Stimulated activated effector memory CD8-positive, alpha-beta T cell treated with anti-CD3 and anti-CD28 coated beads, Interleukin-12 subunit alpha, Interleukin-12 subunit beta, amount 100 ng/mL, for 72 hours (primary cell): ENCODE data around the gene KRT2.

Source experiments
- ATAC-seq: fragments of 150-1000 bp; cut with Tn5 transposase; 2 replicates; pipeline ENCODE4 v1.10.0; 2021
- DNase-seq, 2 donors: peaks; one replicate each; pipeline ENCODE4 v3.0.0; 2021 to 2022; ENCODE audit warnings: low spot score in 2 of 2
- H3K27ac Mint-ChIP-seq: one replicate; pipeline ENCODE4 v1.8.0; 2022; ENCODE audit warnings: mild to moderate bottlenecking, mixed read lengths
- H3K36me3 Mint-ChIP-seq: one replicate; pipeline ENCODE4 v1.8.0; 2022; ENCODE audit warnings: mild to moderate bottlenecking, mixed read lengths
- H3K4me1 Mint-ChIP-seq: one replicate; pipeline ENCODE4 v1.8.0; 2022; ENCODE audit warnings: mixed read lengths
- H3K4me3 Mint-ChIP-seq: one replicate; pipeline ENCODE4 v1.8.0; 2022; ENCODE audit warnings: mild to moderate bottlenecking, mixed read lengths
- H3K9me3 Mint-ChIP-seq: one replicate; pipeline ENCODE4 v1.8.0; 2022; ENCODE audit warnings: mixed read lengths

The KRT2 gene

DNA sequence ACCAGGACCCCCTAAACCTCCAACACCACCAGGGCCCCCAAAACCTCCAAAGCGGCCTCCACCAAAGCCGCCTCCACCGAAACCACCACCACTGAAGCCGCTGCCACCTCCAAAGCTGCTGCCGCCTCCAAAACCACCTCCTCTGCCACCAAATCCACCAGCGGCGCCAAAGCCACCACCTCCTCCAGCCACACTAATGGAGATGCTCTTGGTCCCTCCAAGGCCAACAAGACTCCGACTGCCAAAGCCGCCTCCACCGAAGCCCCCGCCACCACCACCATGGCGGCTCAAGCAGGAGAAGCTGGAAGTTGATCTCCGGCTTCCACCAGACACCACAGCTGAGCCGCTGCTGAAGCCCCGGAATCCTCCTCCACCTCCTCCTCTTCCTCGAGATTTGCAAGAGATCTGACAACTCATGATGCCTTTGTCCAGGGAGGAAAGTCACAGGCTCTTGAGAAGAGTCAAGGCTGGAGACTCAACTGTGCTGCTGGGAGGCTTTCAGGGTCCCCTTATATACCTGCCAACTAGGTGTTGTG, at the start of gene KRT2:
Gene KRT2 (minus strand): TSS at position 486 of the 536 bp plus-strand sequence. CDS start 69 bp downstream, at position 417.
- Mint-ChIP-seq H3K4me1 (peaks cover 32% of the 10 kb centered on the region), H3K9me3 (no peaks in the 10 kb centered on the region), H3K36me3 (no peaks in the 10 kb centered on the region), H3K4me3 (no peak within 1 kb of the TSS), H3K27ac (no peak within 1 kb of the TSS)
- ATAC-seq (no peak), DNase-seq (no peak)

- no peaks in the 10 kb centered on the region for H3K36me3 Mint-ChIP-seq
- H3K4me3 Mint-ChIP-seq: no peak overlapping the region
- H3K27ac Mint-ChIP-seq: no peak overlapping the region
- H3K4me1 Mint-ChIP-seq: no peaks in the 10 kb centered on the region
- DNase-seq (no peak), ATAC-seq (peak; percentile 19)
- no peaks in the 10 kb centered on the region for H3K9me3 Mint-ChIP-seq
Observed at GRCh38 chr12:52701281-52701680, 49.3 kb upstream of the KRT2 start.

DNA sequence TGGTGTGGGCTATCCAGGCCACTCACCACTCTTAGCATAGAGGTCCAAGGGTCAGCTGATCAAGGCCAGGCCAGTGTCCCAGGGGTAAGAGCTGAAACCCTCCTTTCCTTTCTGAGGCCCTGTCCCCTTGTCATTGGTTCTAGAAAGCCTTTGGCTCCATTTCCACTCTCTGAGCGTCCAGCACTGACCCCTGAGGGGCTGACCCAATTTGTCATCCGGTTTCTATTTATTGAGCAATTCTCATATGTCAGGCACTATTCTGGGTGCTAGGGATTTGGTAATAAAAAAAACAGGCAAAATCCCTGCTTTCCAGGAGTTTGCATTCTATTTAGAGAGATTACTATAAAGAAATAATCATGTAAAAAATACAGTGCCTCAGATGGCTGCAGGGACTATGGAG, 47.9 kb upstream of the KRT2 start:
- Mint-ChIP-seq H3K9me3 (no peaks in the 10 kb centered on the region), H3K4me3 (no peak overlapping the region), H3K27ac (no peak overlapping the region), H3K4me1 (no peaks in the 10 kb centered on the region), H3K36me3 (no peaks in the 10 kb centered on the region)
- ATAC-seq (no peak), DNase-seq (no peak)

DNA sequence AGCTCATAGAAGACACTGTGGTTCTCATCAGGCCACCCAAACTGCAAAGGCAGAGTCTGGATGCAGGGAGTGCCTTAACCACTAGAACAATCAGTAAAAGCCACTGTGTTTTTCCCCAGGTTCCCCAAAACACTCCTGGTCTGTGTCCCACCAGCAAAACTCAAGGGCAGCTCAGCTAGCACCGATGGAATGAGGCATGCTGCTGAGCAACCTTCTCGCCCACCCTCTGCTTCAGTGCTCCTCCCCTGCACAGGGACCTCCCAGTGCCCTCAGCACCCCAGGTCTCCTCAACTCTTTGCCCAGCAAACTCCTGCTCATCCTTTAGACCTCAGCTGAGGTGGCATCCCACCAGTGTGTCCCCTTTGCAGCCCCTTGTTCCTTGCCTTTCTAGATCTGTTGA, 47.4 kb upstream of the KRT2 start:
- H3K4me3 Mint-ChIP-seq: no peak overlapping the region
- no peaks in the 10 kb centered on the region for H3K36me3 Mint-ChIP-seq
- no peaks in the 10 kb centered on the region for H3K4me1 Mint-ChIP-seq
- DNase-seq (no peak), ATAC-seq (no peak)
- no peaks in the 10 kb centered on the region for H3K9me3 Mint-ChIP-seq
- H3K27ac Mint-ChIP-seq: no peak overlapping the region

DNA sequence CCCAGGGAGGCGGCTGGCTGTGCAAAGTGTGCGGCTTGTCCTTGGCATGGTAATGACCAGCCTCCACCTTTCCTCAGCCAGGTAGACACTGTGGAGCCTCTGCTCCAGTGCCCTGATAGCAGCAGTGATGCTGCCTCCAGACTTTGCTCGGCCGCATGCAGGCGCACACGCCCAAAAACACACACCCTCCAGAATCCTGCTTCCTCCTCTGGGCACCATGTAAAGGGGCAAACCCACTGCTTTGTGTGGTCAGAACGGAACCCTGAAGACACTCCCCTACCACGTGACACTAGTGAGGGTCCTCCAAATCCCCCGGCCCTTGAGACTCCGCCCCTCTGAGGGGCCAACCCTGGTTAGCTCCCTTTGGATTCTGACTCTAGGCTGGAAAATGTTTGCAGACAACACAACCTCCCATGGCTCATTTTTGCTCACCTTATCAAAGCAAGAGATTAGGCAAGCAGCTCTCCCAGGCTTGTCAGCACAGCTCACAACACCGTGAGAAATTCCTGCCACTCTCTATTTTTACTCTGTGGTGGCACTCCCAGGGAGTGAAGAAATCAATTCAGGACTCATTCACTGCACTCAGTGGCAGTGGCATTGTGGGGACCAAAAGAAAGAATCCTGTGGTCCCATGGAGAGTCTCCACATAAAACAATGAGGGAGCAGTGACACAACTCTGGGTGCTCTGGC, 46.8 kb upstream of the KRT2 start:
- Mint-ChIP-seq H3K4me1 (no peaks in the 10 kb centered on the region), H3K4me3 (no peak overlapping the region), H3K9me3 (no peaks in the 10 kb centered on the region), H3K36me3 (no peaks in the 10 kb centered on the region), H3K27ac (no peak overlapping the region)
- ATAC-seq (no peak), DNase-seq (no peak)

DNA sequence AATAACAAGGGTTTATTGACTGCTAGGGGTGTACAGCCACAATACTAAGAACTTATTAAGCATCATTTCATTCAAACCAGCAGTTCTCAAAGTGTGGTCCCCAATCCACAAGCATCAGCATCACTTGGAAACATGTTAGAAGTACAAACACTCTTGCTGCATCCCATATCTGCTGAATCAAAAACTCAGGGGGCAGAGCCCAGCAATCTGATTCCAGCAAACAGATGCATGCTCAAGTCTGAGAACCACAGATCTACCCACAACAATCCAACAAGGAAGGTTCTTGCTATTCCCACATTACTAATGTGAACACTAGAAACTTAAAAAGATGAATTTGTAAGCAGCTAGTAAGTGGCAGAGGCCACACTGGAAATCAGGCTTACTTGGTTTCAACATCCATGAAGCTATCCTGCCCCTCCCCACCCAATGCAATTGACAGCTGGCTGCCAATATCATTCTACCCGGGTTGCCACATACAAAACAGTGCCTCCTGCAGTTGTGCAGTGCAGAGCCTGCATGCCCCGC, 45.1 kb upstream of the KRT2 start:
- Mint-ChIP-seq H3K4me3 (no peak overlapping the region), H3K4me1 (peaks cover 12% of the 10 kb centered on the region), H3K9me3 (no peaks in the 10 kb centered on the region), H3K27ac (no peak overlapping the region), H3K36me3 (no peaks in the 10 kb centered on the region)
- ATAC-seq: no peak
- no peak for DNase-seq

- DNase-seq: no peak
- no peaks in the 10 kb centered on the region for H3K36me3 Mint-ChIP-seq
- H3K4me3 Mint-ChIP-seq: no peak overlapping the region
- H3K27ac Mint-ChIP-seq: no peak overlapping the region
- H3K9me3 Mint-ChIP-seq: no peaks in the 10 kb centered on the region
- ATAC-seq: no peak
- peaks cover 15% of the 10 kb centered on the region for H3K4me1 Mint-ChIP-seq
Observed at GRCh38 chr12:52696588-52696987, 44.6 kb upstream of the KRT2 start.

GRCh38 chr12:52695039-52695438, 43.0 kb upstream of the KRT2 start:
- H3K27ac Mint-ChIP-seq: no peak overlapping the region
- ATAC-seq: no peak
- H3K9me3 Mint-ChIP-seq: no peaks in the 10 kb centered on the region
- peaks cover 27% of the 10 kb centered on the region for H3K4me1 Mint-ChIP-seq
- H3K36me3 Mint-ChIP-seq: no peaks in the 10 kb centered on the region
- no peak overlapping the region for H3K4me3 Mint-ChIP-seq
- no peak for DNase-seq

- no peaks in the 10 kb centered on the region for H3K36me3 Mint-ChIP-seq
- peaks cover 27% of the 10 kb centered on the region for H3K4me1 Mint-ChIP-seq
- H3K4me3 Mint-ChIP-seq: no peak overlapping the region
- no peaks in the 10 kb centered on the region for H3K9me3 Mint-ChIP-seq
- no peak for ATAC-seq
- no peak overlapping the region for H3K27ac Mint-ChIP-seq
- no peak for DNase-seq
Observed at GRCh38 chr12:52694151-52694550, 42.1 kb upstream of the KRT2 start.

DNA sequence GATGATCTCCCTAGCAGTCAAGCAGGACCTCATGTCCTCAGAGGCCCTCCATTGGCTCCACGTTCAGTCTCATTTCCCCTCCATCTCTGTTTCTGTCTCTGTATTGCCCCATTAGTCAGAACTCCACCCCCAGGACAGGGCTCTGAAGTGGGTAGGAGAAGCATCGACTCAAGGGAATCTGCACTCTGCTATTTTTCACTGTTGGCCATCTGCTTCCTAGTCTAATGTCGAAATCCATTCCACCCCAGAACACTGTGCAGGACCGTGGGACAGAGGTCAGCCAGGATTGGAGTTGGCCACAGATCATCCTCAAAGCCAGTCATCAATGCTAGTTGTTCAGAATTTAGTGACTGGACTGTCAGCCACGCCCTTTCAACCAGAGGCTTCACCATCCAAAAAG, 41.2 kb upstream of the KRT2 start:
- no peak for ATAC-seq
- no peak overlapping the region for H3K27ac Mint-ChIP-seq
- H3K36me3 Mint-ChIP-seq: no peaks in the 10 kb centered on the region
- H3K4me3 Mint-ChIP-seq: no peak overlapping the region
- peaks cover 27% of the 10 kb centered on the region for H3K4me1 Mint-ChIP-seq
- no peak for DNase-seq
- no peaks in the 10 kb centered on the region for H3K9me3 Mint-ChIP-seq

- peaks cover 36% of the 10 kb centered on the region for H3K4me1 Mint-ChIP-seq
- H3K9me3 Mint-ChIP-seq: no peaks in the 10 kb centered on the region
- H3K4me3 Mint-ChIP-seq: no peak overlapping the region
- DNase-seq: no peak
- no peak for ATAC-seq
- no peaks in the 10 kb centered on the region for H3K36me3 Mint-ChIP-seq
- no peak overlapping the region for H3K27ac Mint-ChIP-seq
Observed at GRCh38 chr12:52692254-52692653, 40.2 kb upstream of the KRT2 start.

DNA sequence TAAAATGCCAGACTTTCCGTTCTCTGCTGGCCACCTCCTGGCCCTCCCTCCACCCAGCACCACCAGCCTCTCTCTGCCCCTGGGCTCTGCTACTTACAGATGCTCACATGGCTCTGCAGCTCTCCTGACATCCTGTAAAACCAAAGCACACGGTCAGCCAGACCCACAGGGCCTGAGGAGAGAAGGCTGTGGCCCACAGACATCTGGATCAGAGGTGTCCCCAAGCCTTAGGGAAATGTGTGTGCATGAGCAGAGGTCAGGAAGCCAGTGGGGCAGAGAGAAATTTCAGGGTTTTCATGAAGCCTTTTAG, 39.8 kb upstream of the KRT2 start:
- H3K9me3 Mint-ChIP-seq: no peaks in the 10 kb centered on the region
- ATAC-seq: no peak

DNA sequence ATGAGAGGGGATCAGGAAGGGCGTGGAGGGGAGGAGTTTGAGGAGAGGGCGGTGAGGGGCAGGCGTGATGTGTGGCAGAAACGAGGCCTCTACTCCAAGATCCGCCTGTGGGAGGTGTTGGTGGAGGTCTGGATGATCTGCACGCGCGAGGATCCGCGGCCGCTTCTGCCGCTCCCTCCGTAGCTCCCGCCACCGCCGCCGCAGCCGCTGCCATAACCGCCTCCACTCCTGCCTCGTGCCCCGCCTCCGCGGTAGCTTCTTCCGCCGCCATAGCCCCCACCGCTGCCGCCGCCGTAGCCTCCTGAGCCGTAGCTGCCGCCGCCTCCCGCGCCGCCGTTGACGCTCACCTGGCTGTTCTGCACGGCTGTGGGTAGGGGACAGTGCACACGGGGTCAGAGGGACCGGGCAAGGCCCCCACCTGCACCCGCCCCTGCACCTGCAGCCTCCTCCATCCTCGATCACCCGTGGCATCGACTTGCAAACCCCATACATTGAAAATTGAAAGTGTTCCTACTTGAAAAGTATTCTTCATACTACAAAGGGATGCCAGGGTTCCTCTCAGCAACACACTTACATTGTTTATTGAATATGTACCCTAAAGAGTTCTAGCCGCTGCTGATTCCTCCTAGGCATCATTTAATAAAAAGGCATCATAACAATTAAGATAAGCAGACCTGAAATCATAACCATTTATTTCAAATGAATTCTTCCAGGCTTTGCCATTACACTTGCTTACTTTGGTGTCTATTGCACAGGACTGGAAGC, 39.2 kb upstream of the KRT2 start:
- Mint-ChIP-seq H3K9me3 (no peaks in the 10 kb centered on the region), H3K4me1 (peaks cover 38% of the 10 kb centered on the region), H3K4me3 (peak overlapping the region; percentile 75), H3K36me3 (no peaks in the 10 kb centered on the region), H3K27ac (peak overlapping the region; percentile 74)
- DNase-seq (peak; percentile 8 to 58), ATAC-seq (peak; percentile 56)

More for the DNA sequence above, 39.8 kb upstream of the KRT2 start:
- Mint-ChIP-seq H3K27ac (peak overlapping the region; percentile 74), H3K4me1 (peaks cover 38% of the 10 kb centered on the region), H3K36me3 (no peaks in the 10 kb centered on the region), H3K4me3 (peak overlapping the region; percentile 75)
- DNase-seq: no peak

DNA sequence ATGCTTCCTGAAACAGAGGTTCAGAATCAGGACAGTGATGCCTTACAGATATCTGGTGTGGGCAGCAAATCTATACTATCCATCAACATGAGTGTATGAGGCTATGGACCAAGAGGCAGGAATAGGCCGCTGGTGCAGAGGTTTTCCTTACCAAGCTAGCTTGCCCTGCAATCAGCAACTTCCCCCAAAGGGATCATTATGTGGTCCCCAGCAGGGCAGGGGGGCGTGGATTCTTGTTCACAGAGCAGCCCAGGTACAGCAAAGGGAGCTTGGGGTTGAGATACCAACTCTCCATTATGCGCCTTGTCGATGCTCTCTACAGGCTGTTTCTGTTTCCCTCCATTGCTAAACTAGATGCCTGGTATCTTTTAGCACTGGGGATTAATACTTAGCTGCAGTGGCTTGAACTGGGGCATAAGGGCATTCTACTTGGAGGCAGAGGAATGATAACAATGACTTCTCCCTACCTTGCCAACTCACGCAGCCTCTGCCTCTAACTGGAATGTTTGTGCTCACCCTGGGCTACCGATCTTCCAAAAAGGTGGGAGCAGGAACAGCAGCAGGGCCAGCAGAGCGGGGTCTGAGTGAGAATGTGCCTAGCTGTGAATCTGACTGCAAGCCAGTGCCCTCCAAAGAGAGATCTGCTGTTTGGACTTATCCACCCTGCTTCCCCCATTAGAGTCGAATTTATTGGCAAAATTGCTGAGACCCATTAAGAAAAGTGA, 38.5 kb upstream of the KRT2 start:
- Mint-ChIP-seq H3K4me3 (peak overlapping the region; percentile 75), H3K4me1 (peaks cover 38% of the 10 kb centered on the region), H3K36me3 (no peaks in the 10 kb centered on the region), H3K27ac (peak overlapping the region; percentile 74), H3K9me3 (no peaks in the 10 kb centered on the region)
- DNase-seq (no peak), ATAC-seq (no peak)

DNA sequence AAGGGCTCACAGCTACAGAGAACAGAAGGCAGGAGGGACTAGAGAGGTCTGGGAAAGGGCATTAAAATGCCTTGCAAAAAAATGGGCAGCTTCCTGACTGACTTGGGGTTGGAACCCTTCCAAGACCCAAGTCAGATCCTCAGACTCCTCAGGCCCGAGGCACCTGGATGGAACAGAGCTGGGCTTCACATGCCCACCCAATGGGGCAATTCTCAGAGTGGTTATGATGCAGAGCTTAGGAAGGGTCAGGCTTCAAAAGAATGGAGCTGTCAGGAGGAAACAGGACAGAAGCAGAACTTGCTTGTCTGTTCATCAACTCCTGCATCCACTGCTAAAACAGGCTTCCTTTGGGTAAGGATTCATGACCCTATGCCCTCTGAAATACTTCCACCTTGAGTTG, 37.9 kb upstream of the KRT2 start:
- no peaks in the 10 kb centered on the region for H3K9me3 Mint-ChIP-seq
- ATAC-seq (no peak), DNase-seq (no peak)
- no peaks in the 10 kb centered on the region for H3K36me3 Mint-ChIP-seq
- H3K27ac Mint-ChIP-seq: no peak overlapping the region
- H3K4me3 Mint-ChIP-seq: no peak overlapping the region
- H3K4me1 Mint-ChIP-seq: peaks cover 38% of the 10 kb centered on the region
